Motor neuron (in vitro differentiated cells): ENCODE measurements around the gene MMD. TPM values are rescaled to one million over a fixed set of nuclear protein-coding genes. Genes with fewer than 3 reads are reported as not detected.
"Not testable (repeated sequence)": the region's sequence is repeated elsewhere in the genome, so short reads cannot be mapped to it uniquely, and the experiment has no call there.

Experiments used
- ATAC-seq, 8 experiments: fragments of 200-7000 bp; cut with Tn5 transposase; replicated peaks in 6 of 8; 2 replicates each; pipeline ENCODE4 v1.8.0; 2021; ENCODE audit warnings: mild to moderate bottlenecking in 8 of 8, moderate library complexity in 8 of 8
- H3K27ac ChIP-seq, 2 donors: fragments of 250-450 bp; sonication (Bioruptor Pico); 2 replicates each; pipeline ENCODE4 v1.9.0; 2021; ENCODE audit warnings: antibody characterized with exemption in 2 of 2, mild to moderate bottlenecking in 2 of 2, moderate library complexity in 1 of 2
- H3K4me1 ChIP-seq, 2 donors: fragments of 250-450 bp; sonication (Bioruptor Pico); replicated peaks in 1 of 2; 2 replicates each; pipeline ENCODE4 v1.6.1; 2021; ENCODE audit warnings: antibody characterized with exemption in 2 of 2, mild to moderate bottlenecking in 2 of 2, moderate library complexity in 1 of 2
- H3K4me3 ChIP-seq, 5 donors: fragments of 250-450 bp; sonication (Bioruptor Pico); 2 replicates each; pipeline ENCODE4 v1.9.0; 2021; ENCODE audit warnings: antibody characterized with exemption in 5 of 5, mild to moderate bottlenecking in 5 of 5, moderate library complexity in 4 of 5
- WGBS, 10 experiments: fragments of 450-650 bp; shearing (Covaris generic); methylation state at CpG; one replicate each; pipeline ENCODE4 v1.0.0; 2022; 5-methylcytosine and 5-hydroxymethylcytosine counted together
- in situ Hi-C, 9 experiments: fragments of 400-800 bp; cut with MboI; loops; one replicate each; pipeline ENCODE4 v1.15.0; 2021; ENCODE audit warnings: low sequenced_read_pairs in 9 of 9, low pct_unique_long_range_greater_than_20kb in 2 of 9; ENCODE audit not compliant: unreplicated experiment in 9 of 9
- total RNA-seq, 8 experiments: library from RNA; unstranded; fragments of 300-600 nt; gene quantifications; 2 replicates each; pipeline versions ENCODE4 v1.2.3 to v1.2.4, GENCODE V29; 2022

Gene MMD
- total RNA-seq, 8 experiments from 2014 or later, result 2.3 to 51.5 (median 45.2) TPM

- no peak for ATAC-seq
- no peaks in the 10 kb centered on the region for H3K4me1 ChIP-seq
- H3K4me3 ChIP-seq, result no peak overlapping the region
- WGBS, 10 experiments, result 60 to 100% (median 93%) methylated on average over 1 to 7 of the region's 8 CpGs; no CpG with 5 or more reads in 1 of the 10 experiments
- in situ Hi-C loops, result no loop called here
- H3K27ac ChIP-seq, result no peak overlapping the region
Observed at GRCh38 chr17:55413825-55414489, 7.7 kb downstream of the MMD start.

GRCh38 chr17:55411463-55411855 lies 10.2 kb downstream of the MMD start:
- WGBS, 10 experiments, result 73 to 100% (median 100%) methylated on average over 1 of the region's 1 CpG; no CpG with 5 or more reads in 3 of the 10 experiments
- in situ Hi-C loops, result no loop called here
- ATAC-seq, result no peak
- no peak overlapping the region for H3K4me3 ChIP-seq
- H3K4me1 ChIP-seq, result no peaks in the 10 kb centered on the region
- H3K27ac ChIP-seq, result no peak overlapping the region

GRCh38 chr17:55410722-55411462 lies 10.7 kb downstream of the MMD start:
- in situ Hi-C loops, result no loop called here
- no peak for ATAC-seq

GRCh38 chr17:55409030-55409800 lies 12.4 kb downstream of the MMD start:
- Histone ChIP-seq H3K4me1 (no peaks in the 10 kb centered on the region), H3K4me3 (no peak overlapping the region), H3K27ac (no peak overlapping the region)
- in situ Hi-C loops, result no loop called here
- no peak for ATAC-seq
- 44 to 100% (median 95%) methylated on average over 1 to 4 of the region's 4 CpGs for WGBS, 10 experiments

More at GRCh38 chr17:55410722-55411462, 10.7 kb downstream of the MMD start:
- WGBS, 10 experiments, result 74 to 100% (median 96%) methylated on average over 1 to 5 of the region's 5 CpGs
- H3K27ac ChIP-seq, result no peak overlapping the region
- H3K4me3 ChIP-seq, result no peak overlapping the region
- no peaks in the 10 kb centered on the region for H3K4me1 ChIP-seq

- in situ Hi-C loops, result no loop called here
- Histone ChIP-seq H3K4me3 (no peak overlapping the region), H3K27ac (no peak overlapping the region), H3K4me1 (no peaks in the 10 kb centered on the region)
- WGBS, 10 experiments, result 50 to 100% (median 86%) methylated on average over 2 to 5 of the region's 5 CpGs; no CpG with 5 or more reads in 1 of the 10 experiments
- no peak for ATAC-seq
Observed at GRCh38 chr17:55407641-55408566, 13.7 kb downstream of the MMD start.

- H3K4me3 ChIP-seq, result no peak overlapping the region
- H3K27ac ChIP-seq, result no peak overlapping the region
- 67 to 100% (median 100%) methylated on average over 1 of the region's 1 CpG; no CpG with 5 or more reads in 3 of the 10 experiments for WGBS, 10 experiments
- H3K4me1 ChIP-seq, result no peaks in the 10 kb centered on the region
- no peak for ATAC-seq
- in situ Hi-C loops, result no loop called here
Observed at GRCh38 chr17:55405600-55405999, 16.0 kb downstream of the MMD start.

GRCh38 chr17:55404197-55404596 lies 17.4 kb downstream of the MMD start:
- H3K4me1 ChIP-seq, in situ Hi-C loops, H3K4me3 ChIP-seq, ATAC-seq, H3K27ac ChIP-seq: not testable (repeated sequence)
- 83 to 100% (median 100%) methylated on average over 1 to 4 of the region's 5 CpGs; no CpG with 5 or more reads in 1 of the 10 experiments for whole genome bisulfite sequencing, 10 experiments

- ATAC-seq, result no peak
- 55 to 93% (median 85%) methylated on average over 2 to 4 of the region's 4 CpGs; no CpG with 5 or more reads in 2 of the 10 experiments for WGBS, 10 experiments
- Histone ChIP-seq H3K4me1 (no peaks in the 10 kb centered on the region), H3K27ac (no peak overlapping the region), H3K4me3 (no peak overlapping the region)
- in situ Hi-C loops, result no loop called here
Observed at GRCh38 chr17:55402374-55402773, 19.3 kb downstream of the MMD start.

GRCh38 chr17:55398689-55399088 lies 22.9 kb downstream of the MMD start:
- WGBS, 10 experiments, result 40 to 100% (median 97%) methylated on average over 1 to 4 of the region's 5 CpGs; no CpG with 5 or more reads in 3 of the 10 experiments
- in situ Hi-C loops, result no loop called here
- Histone ChIP-seq H3K27ac (no peak overlapping the region), H3K4me3 (no peak overlapping the region), H3K4me1 (no peaks in the 10 kb centered on the region)
- no peak for ATAC-seq

GRCh38 chr17:55395803-55396505 lies 25.7 kb downstream of the MMD start:
- H3K27ac ChIP-seq, result no peak overlapping the region
- H3K4me1 ChIP-seq, result no peaks in the 10 kb centered on the region
- ATAC-seq, result no peak
- H3K4me3 ChIP-seq, result no peak overlapping the region
- in situ Hi-C loops, result no loop called here
- 78 to 100% (median 92%) methylated on average over 2 to 5 of the region's 5 CpGs for WGBS, 10 experiments

- WGBS, 10 experiments, result 46 to 89% (median 77%) methylated on average over 2 to 5 of the region's 6 CpGs; no CpG with 5 or more reads in 1 of the 10 experiments
- Histone ChIP-seq H3K27ac (no peak overlapping the region), H3K4me3 (no peak overlapping the region), H3K4me1 (no peaks in the 10 kb centered on the region)
- ATAC-seq, result no peak
- in situ Hi-C loops, result no loop called here
Observed at GRCh38 chr17:55394357-55395021, 27.1 kb downstream of the MMD start.
